A673 (cell line): ENCODE data around the gene RNF10.

Experiments
- EZH2 ChIP-seq: fragments of 200-600 bp; sonication (generic); IDR thresholded peaks from 2 replicates; pipeline ENCODE4 v1.6.1; 2017; ENCODE audit warnings: borderline replicate concordance, low read depth, mild to moderate bottlenecking, mixed read lengths, antibody characterized with exemption, low read length; ENCODE audit not compliant: poor library complexity, severe bottlenecking
- TF ChIP-seq, protein P1 (sequence below): fragments of 300-800, 200-600 bp; sonication (generic); conservative IDR thresholded peaks from 2 replicates; pipeline ENCODE4 v1.5.1; 2017; ENCODE audit warnings: low read depth, mild to moderate bottlenecking, antibody characterized with exemption, low read length, moderate library complexity, mixed read lengths

DNA sequence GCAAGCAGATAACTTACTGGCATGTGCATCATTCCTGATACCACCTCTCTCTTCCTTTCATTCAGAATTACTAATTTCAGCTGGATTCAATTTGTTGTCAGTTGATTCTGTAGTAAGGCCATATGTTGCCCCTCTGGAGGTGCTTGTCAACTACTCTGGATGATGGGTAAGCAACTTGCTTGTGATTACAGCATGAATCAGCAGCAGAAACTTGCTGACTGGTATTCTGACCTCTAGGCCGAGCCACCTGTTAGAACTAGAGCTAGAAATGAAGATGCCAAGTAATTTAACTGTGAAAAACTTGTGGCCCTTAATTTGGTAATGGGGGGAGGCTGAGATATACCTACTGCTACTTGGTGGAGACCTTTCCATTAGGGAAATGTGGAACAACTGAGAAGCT, 5.1 kb downstream of the RNF10 start:
- TF ChIP-seq, protein P1, sequence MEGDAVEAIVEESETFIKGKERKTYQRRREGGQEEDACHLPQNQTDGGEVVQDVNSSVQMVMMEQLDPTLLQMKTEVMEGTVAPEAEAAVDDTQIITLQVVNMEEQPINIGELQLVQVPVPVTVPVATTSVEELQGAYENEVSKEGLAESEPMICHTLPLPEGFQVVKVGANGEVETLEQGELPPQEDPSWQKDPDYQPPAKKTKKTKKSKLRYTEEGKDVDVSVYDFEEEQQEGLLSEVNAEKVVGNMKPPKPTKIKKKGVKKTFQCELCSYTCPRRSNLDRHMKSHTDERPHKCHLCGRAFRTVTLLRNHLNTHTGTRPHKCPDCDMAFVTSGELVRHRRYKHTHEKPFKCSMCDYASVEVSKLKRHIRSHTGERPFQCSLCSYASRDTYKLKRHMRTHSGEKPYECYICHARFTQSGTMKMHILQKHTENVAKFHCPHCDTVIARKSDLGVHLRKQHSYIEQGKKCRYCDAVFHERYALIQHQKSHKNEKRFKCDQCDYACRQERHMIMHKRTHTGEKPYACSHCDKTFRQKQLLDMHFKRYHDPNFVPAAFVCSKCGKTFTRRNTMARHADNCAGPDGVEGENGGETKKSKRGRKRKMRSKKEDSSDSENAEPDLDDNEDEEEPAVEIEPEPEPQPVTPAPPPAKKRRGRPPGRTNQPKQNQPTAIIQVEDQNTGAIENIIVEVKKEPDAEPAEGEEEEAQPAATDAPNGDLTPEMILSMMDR: no peak
- no peak for TF ChIP-seq EZH2
